RWPE2 (cell line): ENCODE results near the gene GPS2.
"Not testable (repeated sequence)": the region's sequence is repeated elsewhere in the genome, so short reads cannot be mapped to it uniquely, and the experiment has no call there.

Experiments used
- ATAC-seq: fragments of 200-7000 bp; cut with Tn5 transposase; 3 replicates; pipeline ENCODE4 v1.9.1; 2021; ENCODE audit warnings: low read depth
- DNase-seq: peaks from one replicate; pipeline ENCODE4 v3.0.0-alpha.2; 2020; ENCODE audit warnings: low spot score
- H3K27ac ChIP-seq: fragments of 450-650 bp; 2 replicates; pipeline ENCODE4 v1.5.1; 2017; ENCODE audit warnings: mild to moderate bottlenecking; ENCODE audit not compliant: poor library complexity, severe bottlenecking
- H3K27me3 ChIP-seq: fragments of 250-450 bp; sonication (Bioruptor Pico); 2 replicates; pipeline ENCODE4 v1.5.1; 2021; ENCODE audit warnings: mild to moderate bottlenecking, moderate library complexity; ENCODE audit not compliant: insufficient read depth, poor library complexity, severe bottlenecking
- H3K36me3 ChIP-seq: fragments of 250-450 bp; sonication (Bioruptor Pico); 2 replicates; pipeline ENCODE4 v1.5.1; 2020; ENCODE audit warnings: low read depth, mild to moderate bottlenecking, moderate library complexity
- H3K4me1 ChIP-seq: fragments of 250-450 bp; sonication (Bioruptor Pico); 2 replicates; pipeline ENCODE4 v1.5.1; 2021; ENCODE audit warnings: mild to moderate bottlenecking, moderate library complexity; ENCODE audit not compliant: insufficient read depth, poor library complexity, severe bottlenecking
- H3K4me3 ChIP-seq: fragments of 250-450 bp; sonication (Bioruptor Pico); 2 replicates; pipeline ENCODE4 v1.5.1; 2021; ENCODE audit warnings: mild to moderate bottlenecking, moderate library complexity; ENCODE audit not compliant: severe bottlenecking
- H3K9me3 ChIP-seq: fragments of 250-450 bp; sonication (Bioruptor Pico); 2 replicates; pipeline ENCODE4 v1.5.1; 2021; ENCODE audit warnings: mild to moderate bottlenecking, moderate library complexity; ENCODE audit not compliant: severe bottlenecking
- TF ChIP-seq, protein P1 (sequence below): fragments of 450-650 bp; IDR thresholded peaks from one replicate; pipeline ENCODE4 v1.5.1; 2017; ENCODE audit warnings: mild to moderate bottlenecking, moderate library complexity; ENCODE audit not compliant: poor library complexity, severe bottlenecking

Gene GPS2

GRCh38 chr17:7341842-7342241, 26.7 kb upstream of the GPS2 start:
- DNase-seq: peak; percentile 58
- ATAC-seq: no peak
- TF ChIP-seq, protein P1, sequence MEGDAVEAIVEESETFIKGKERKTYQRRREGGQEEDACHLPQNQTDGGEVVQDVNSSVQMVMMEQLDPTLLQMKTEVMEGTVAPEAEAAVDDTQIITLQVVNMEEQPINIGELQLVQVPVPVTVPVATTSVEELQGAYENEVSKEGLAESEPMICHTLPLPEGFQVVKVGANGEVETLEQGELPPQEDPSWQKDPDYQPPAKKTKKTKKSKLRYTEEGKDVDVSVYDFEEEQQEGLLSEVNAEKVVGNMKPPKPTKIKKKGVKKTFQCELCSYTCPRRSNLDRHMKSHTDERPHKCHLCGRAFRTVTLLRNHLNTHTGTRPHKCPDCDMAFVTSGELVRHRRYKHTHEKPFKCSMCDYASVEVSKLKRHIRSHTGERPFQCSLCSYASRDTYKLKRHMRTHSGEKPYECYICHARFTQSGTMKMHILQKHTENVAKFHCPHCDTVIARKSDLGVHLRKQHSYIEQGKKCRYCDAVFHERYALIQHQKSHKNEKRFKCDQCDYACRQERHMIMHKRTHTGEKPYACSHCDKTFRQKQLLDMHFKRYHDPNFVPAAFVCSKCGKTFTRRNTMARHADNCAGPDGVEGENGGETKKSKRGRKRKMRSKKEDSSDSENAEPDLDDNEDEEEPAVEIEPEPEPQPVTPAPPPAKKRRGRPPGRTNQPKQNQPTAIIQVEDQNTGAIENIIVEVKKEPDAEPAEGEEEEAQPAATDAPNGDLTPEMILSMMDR: no peak
- Histone ChIP-seq H3K9me3 (no peaks in the 10 kb centered on the region), H3K27me3 (peaks cover 8% of the 10 kb centered on the region), H3K4me1 (no peaks in the 10 kb centered on the region), H3K27ac (no peak overlapping the region), H3K4me3 (no peak overlapping the region), H3K36me3 (no peaks in the 10 kb centered on the region)

DNA sequence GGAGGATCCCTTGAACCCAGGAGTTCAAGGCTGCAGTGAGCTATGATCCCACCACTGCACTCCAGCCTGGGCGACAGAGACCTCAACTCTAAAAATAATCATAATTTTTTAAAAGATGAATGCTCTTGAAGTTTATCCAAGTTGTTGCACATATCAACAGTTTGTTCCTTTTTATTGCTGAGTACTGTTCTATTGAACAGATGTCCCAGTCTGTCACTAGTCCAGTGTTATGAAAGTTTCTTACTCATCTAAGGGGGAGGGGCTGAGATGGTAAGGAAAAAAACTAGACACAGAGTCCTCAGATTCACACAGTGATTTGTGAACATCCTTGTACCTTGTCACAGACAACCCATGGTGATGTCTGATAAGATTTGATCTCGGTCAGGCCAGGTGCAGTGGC, 25.0 kb upstream of the GPS2 start:
- TF ChIP-seq, protein P1: no peak
- no peaks in the 10 kb centered on the region for H3K4me1 ChIP-seq
- ATAC-seq (no peak), DNase-seq (no peak)
- no peaks in the 10 kb centered on the region for H3K9me3 ChIP-seq
- no peak overlapping the region for H3K4me3 ChIP-seq
- peaks cover 8% of the 10 kb centered on the region for H3K27me3 ChIP-seq
- no peaks in the 10 kb centered on the region for H3K36me3 ChIP-seq
- no peak overlapping the region for H3K27ac ChIP-seq

- H3K27me3 ChIP-seq, H3K9me3 ChIP-seq, H3K4me1 ChIP-seq, DNase-seq, ATAC-seq, H3K27ac ChIP-seq, H3K4me3 ChIP-seq, H3K36me3 ChIP-seq: not testable (repeated sequence)
Measured at GRCh38 chr17:7337600-7337999, 22.4 kb upstream of the GPS2 start.

GRCh38 chr17:7336240-7337175, 21.3 kb upstream of the GPS2 start, which contains the start of gene ACAP1:
Gene ACAP1 (plus strand): TSS chr17:7336529. CDS start chr17:7336735, 206 bp downstream.
- no peaks in the 10 kb centered on the region for H3K4me1 ChIP-seq
- no peak within 1 kb of the TSS for H3K27ac ChIP-seq
- DNase-seq (peak; percentile 36), ATAC-seq (no peak)
- H3K9me3 ChIP-seq: no peaks in the 10 kb centered on the region
- H3K36me3 ChIP-seq: no peaks in the 10 kb centered on the region
- TF ChIP-seq, protein P1: no peak
- no peaks in the 10 kb centered on the region for H3K27me3 ChIP-seq
- no peak within 1 kb of the TSS for H3K4me3 ChIP-seq

DNA sequence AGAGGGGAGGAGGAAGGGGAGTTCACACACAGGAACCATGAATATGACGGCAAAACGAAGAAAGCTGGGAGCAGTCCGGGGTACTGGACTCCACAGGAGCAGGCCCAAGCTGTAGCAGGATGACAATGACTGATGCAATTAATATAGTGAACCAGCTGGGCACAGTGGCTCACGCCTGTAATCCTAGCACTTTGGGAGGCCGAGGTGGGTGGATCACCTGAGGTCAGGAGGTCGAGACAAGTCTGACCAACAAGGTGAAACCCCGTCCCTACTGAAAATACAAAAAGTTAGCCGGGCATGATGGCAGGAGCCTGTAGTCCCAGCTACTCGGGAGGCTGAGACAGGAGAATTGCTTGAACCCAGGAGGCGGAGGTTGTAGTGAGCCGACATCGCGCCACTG, 20.6 kb upstream of the GPS2 start:
- not testable (repeated sequence) for DNase-seq, H3K36me3 ChIP-seq, H3K9me3 ChIP-seq, H3K27ac ChIP-seq, H3K4me1 ChIP-seq, H3K4me3 ChIP-seq, H3K27me3 ChIP-seq, ATAC-seq
